OCI-LY3 (cell line): ENCODE results near the gene CHMP6.

Source experiments
- H2AFZ ChIP-seq: fragments of 200-600, 300-600 bp; shearing (Covaris generic); 2 replicates; pipeline ENCODE4 v1.6.0; 2014; ENCODE audit warnings: antibody characterized with exemption, low read depth, low read length
- H3K27ac ChIP-seq: fragments of 200-600, 300-600 bp; sonication (generic); 2 replicates; pipeline ENCODE4 v1.5.1; 2014; ENCODE audit warnings: mild to moderate bottlenecking, low read length, moderate library complexity, mixed read lengths
- H3K27me3 ChIP-seq: fragments of 200-600, 300-600 bp; sonication (generic); 2 replicates; pipeline ENCODE4 v1.6.1; 2014; ENCODE audit warnings: low read depth, low read length, mixed read lengths
- H3K36me3 ChIP-seq: fragments of 200-600, 300-600 bp; sonication (generic); replicated peaks from 2 replicates; pipeline ENCODE3; 2014; ENCODE audit warnings: low read depth, low read length, mixed read lengths
- H3K4me1 ChIP-seq: fragments of 300-600, 200-600 bp; sonication (generic); 2 replicates; pipeline ENCODE4 v1.6.1; 2014; ENCODE audit warnings: low read length, mixed read lengths
- H3K4me2 ChIP-seq: fragments of 200-600, 300-600 bp; sonication (generic); 2 replicates; pipeline ENCODE4 v1.6.1; 2014; ENCODE audit warnings: low read length, mixed read lengths
- H3K4me3 ChIP-seq: fragments of 300-600, 200-600 bp; sonication (generic); 2 replicates; pipeline ENCODE4 v1.5.1; 2014; ENCODE audit warnings: antibody characterized with exemption, mild to moderate bottlenecking, low read length, moderate library complexity
- H3K79me2 ChIP-seq: fragments of 300-600, 200-600 bp; shearing (Covaris generic); 2 replicates; pipeline ENCODE4 v1.6.1; 2014; ENCODE audit warnings: mild to moderate bottlenecking, low read length, mixed read lengths
- H3K9ac ChIP-seq: fragments of 300-600, 200-600 bp; shearing (Covaris generic); 2 replicates; pipeline ENCODE4 v1.6.0; 2014; ENCODE audit warnings: mild to moderate bottlenecking, low read length, moderate library complexity
- H3K9me3 ChIP-seq: fragments of 200-600, 300-600 bp; shearing (Covaris generic); 2 replicates; pipeline ENCODE4 v1.6.1; 2014; ENCODE audit warnings: low read length, mixed read lengths; ENCODE audit not compliant: insufficient read depth
- H4K20me1 ChIP-seq: fragments of 200-600, 300-600 bp; sonication (generic); 2 replicates; pipeline ENCODE4 v1.6.1; 2016; ENCODE audit warnings: low read length, mixed read lengths; ENCODE audit not compliant: insufficient read depth
- EZH2phosphoT487 ChIP-seq: fragments of 200-600 bp; shearing (Covaris generic); IDR thresholded peaks from 2 replicates; pipeline ENCODE4 v1.6.1; 2018; ENCODE audit warnings: antibody characterized with exemption, mixed run types, low read depth
- TF ChIP-seq, protein P1 (sequence below): fragments of 200-600, 300-600 bp; sonication (generic); IDR thresholded peaks from 2 replicates; pipeline ENCODE4 v1.5.1; 2014; ENCODE audit warnings: antibody characterized with exemption, low read length, low read depth

The CHMP6 gene

GRCh38 chr17:80998748-80999535 lies 7.3 kb downstream of the CHMP6 start:
- Histone ChIP-seq H4K20me1 (no peaks in the 10 kb centered on the region), H3K79me2 (no peaks in the 10 kb centered on the region), H2AFZ (no peak overlapping the region), H3K36me3 (no peaks in the 10 kb centered on the region), H3K4me2 (no peak overlapping the region), H3K27ac (no peak overlapping the region), H3K9ac (no peak overlapping the region), H3K4me1 (no peaks in the 10 kb centered on the region), H3K27me3 (no peaks in the 10 kb centered on the region), H3K9me3 (no peaks in the 10 kb centered on the region), H3K4me3 (no peak overlapping the region)
- no peak for TF ChIP-seq EZH2phosphoT487
- TF ChIP-seq, protein P1, sequence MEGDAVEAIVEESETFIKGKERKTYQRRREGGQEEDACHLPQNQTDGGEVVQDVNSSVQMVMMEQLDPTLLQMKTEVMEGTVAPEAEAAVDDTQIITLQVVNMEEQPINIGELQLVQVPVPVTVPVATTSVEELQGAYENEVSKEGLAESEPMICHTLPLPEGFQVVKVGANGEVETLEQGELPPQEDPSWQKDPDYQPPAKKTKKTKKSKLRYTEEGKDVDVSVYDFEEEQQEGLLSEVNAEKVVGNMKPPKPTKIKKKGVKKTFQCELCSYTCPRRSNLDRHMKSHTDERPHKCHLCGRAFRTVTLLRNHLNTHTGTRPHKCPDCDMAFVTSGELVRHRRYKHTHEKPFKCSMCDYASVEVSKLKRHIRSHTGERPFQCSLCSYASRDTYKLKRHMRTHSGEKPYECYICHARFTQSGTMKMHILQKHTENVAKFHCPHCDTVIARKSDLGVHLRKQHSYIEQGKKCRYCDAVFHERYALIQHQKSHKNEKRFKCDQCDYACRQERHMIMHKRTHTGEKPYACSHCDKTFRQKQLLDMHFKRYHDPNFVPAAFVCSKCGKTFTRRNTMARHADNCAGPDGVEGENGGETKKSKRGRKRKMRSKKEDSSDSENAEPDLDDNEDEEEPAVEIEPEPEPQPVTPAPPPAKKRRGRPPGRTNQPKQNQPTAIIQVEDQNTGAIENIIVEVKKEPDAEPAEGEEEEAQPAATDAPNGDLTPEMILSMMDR, result no peak

DNA sequence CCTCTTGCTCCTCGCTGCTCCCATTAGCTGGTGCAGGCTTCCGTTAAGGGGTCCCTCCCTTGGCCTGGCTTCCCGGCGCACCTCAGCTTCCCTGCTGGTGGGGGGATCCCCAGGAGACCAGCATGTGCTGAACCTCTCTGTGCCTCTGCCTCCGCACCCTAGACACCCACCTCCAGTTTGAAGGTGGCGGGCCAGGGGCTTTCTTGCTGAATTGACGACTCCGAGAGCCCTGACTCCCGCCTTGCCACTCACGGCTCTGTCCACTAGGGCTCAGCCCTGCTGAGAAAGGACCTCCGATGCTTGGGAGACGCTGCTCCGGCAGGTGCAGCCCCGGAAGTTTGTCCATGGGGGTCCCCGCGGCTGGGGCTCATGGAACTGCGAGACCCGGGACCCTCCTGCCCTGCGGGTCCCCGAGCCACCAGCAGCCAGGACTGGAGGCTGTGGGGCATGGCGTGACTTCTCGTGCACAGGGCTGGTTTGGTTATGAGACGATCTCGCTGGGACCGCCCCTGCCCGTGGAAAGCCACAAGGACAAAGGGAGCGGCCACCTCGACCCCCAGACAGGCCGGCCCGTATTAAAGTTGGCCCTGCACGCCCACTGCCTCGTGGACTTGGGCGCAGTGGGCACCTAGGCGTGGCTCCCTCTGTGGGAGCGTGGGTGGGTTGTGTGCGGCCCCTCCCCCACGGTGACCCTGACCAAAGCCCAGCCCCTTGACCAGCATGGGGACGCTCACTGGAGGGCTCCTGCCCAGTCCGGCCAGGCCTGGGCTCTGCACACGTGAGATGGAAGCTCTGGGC lies 8.1 kb downstream of the CHMP6 start:
- H3K4me1 ChIP-seq, result no peaks in the 10 kb centered on the region
- no peaks in the 10 kb centered on the region for H3K79me2 ChIP-seq
- H3K9me3 ChIP-seq, result no peaks in the 10 kb centered on the region
- no peaks in the 10 kb centered on the region for H4K20me1 ChIP-seq
- H2AFZ ChIP-seq, result no peak overlapping the region
- TF ChIP-seq, protein P1, result no peak
- TF ChIP-seq EZH2phosphoT487, result no peak
- no peak overlapping the region for H3K9ac ChIP-seq
- no peak overlapping the region for H3K4me3 ChIP-seq
- H3K36me3 ChIP-seq, result no peaks in the 10 kb centered on the region
- H3K27ac ChIP-seq, result no peak overlapping the region
- no peaks in the 10 kb centered on the region for H3K27me3 ChIP-seq
- no peak overlapping the region for H3K4me2 ChIP-seq

- H3K27me3 ChIP-seq, result no peaks in the 10 kb centered on the region
These were observed 8.6 kb downstream of the CHMP6 start for GRCh38 chr17:81000334-81000630.

More at GRCh38 chr17:81000334-81000630, 8.6 kb downstream of the CHMP6 start:
- no peak overlapping the region for H3K9ac ChIP-seq
- no peak overlapping the region for H3K4me3 ChIP-seq
- no peak overlapping the region for H2AFZ ChIP-seq
- H3K9me3 ChIP-seq, result no peaks in the 10 kb centered on the region
- H3K36me3 ChIP-seq, result no peaks in the 10 kb centered on the region
- no peaks in the 10 kb centered on the region for H4K20me1 ChIP-seq
- H3K4me2 ChIP-seq, result no peak overlapping the region
- no peak for TF ChIP-seq EZH2phosphoT487
- TF ChIP-seq, protein P1, result no peak
- no peaks in the 10 kb centered on the region for H3K79me2 ChIP-seq
- H3K27ac ChIP-seq, result no peak overlapping the region
- H3K4me1 ChIP-seq, result no peaks in the 10 kb centered on the region
